ENCODE data around the gene PNCK. TPM values are rescaled to one million over a fixed set of nuclear protein-coding genes. Genes with fewer than 3 reads are reported as not detected.

Gene PNCK
- total and polyA plus RNA-seq, 10 of the 15 experiments (the other 5 are each of a cell fraction or from before 2014, with no cell fraction given) = 0.21 to 0.67 (median 0.54) TPM; not detected in 7

- BruUV-seq (replicated peaks) = no TSS peak
- Histone ChIP-seq H3K9me3 (replicated peaks; ENCODE audit: control insufficient read depth, insufficient read depth, low read length) (no peaks in the 10 kb centered on the region), H3K27ac (ENCODE audit: control insufficient read depth, insufficient read depth) (no peak overlapping the region), H3K36me3 (ENCODE audit: control insufficient read depth in 2 of 2, insufficient read depth in 2 of 2, low read length in 1 of 2) (no peaks in the 10 kb centered on the region; a peak in 2 of 4 replicates), H3K79me2 (ENCODE audit: control insufficient read depth, insufficient read depth, low read length) (no peaks in the 10 kb centered on the region), H3K9ac (ENCODE audit: control insufficient read depth, insufficient read depth, low read length) (no peak overlapping the region), H2AFZ (ENCODE audit: control insufficient read depth, low read depth, low read length) (no peak overlapping the region), H4K20me1 (ENCODE audit: control insufficient read depth, insufficient read depth) (no peaks in the 10 kb centered on the region), H3K4me1 (ENCODE audit: control insufficient read depth, insufficient read depth, low read length) (no peaks in the 10 kb centered on the region), H3K4me3 (no peak overlapping the region), H3K4me2 (ENCODE audit: control insufficient read depth, insufficient read depth) (no peak overlapping the region), H3K27me3 (replicated peaks in 1 of 2; ENCODE audit: control insufficient read depth in 2 of 2, insufficient read depth in 2 of 2, low read length in 1 of 2) (no peaks in the 10 kb centered on the region)
- TF ChIP-seq, protein P1, sequence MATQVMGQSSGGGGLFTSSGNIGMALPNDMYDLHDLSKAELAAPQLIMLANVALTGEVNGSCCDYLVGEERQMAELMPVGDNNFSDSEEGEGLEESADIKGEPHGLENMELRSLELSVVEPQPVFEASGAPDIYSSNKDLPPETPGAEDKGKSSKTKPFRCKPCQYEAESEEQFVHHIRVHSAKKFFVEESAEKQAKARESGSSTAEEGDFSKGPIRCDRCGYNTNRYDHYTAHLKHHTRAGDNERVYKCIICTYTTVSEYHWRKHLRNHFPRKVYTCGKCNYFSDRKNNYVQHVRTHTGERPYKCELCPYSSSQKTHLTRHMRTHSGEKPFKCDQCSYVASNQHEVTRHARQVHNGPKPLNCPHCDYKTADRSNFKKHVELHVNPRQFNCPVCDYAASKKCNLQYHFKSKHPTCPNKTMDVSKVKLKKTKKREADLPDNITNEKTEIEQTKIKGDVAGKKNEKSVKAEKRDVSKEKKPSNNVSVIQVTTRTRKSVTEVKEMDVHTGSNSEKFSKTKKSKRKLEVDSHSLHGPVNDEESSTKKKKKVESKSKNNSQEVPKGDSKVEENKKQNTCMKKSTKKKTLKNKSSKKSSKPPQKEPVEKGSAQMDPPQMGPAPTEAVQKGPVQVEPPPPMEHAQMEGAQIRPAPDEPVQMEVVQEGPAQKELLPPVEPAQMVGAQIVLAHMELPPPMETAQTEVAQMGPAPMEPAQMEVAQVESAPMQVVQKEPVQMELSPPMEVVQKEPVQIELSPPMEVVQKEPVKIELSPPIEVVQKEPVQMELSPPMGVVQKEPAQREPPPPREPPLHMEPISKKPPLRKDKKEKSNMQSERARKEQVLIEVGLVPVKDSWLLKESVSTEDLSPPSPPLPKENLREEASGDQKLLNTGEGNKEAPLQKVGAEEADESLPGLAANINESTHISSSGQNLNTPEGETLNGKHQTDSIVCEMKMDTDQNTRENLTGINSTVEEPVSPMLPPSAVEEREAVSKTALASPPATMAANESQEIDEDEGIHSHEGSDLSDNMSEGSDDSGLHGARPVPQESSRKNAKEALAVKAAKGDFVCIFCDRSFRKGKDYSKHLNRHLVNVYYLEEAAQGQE (IDR thresholded peaks at IDR 0.05; ENCODE audit: low read depth, low read length) = no peak
- TF ChIP-seq TCF3 (IDR thresholded peaks at IDR 0.05; ENCODE audit: borderline replicate concordance, insufficient read depth, low read depth, low read length) (no peak), SMC3 (IDR thresholded peaks at IDR 0.05; ENCODE audit: borderline replicate concordance, low read length) (peak; percentile 22; the same call in 1 of the 2 replicates), ZNF384 (IDR thresholded peaks at IDR 0.05; ENCODE audit: borderline replicate concordance, low read depth, low read length) (peak; percentile 34; the same call in 1 of the 2 replicates), RCOR1 (conservative IDR thresholded peaks at IDR 0.05; ENCODE audit: low read depth, low read length) (no peak), NFXL1 (IDR thresholded peaks at IDR 0.05; ENCODE audit: borderline replicate concordance) (no peak), PAX8 (IDR thresholded peaks at IDR 0.05) (no peak), NR2F1 (conservative IDR thresholded peaks at IDR 0.05) (no peak), ATF7 (IDR thresholded peaks at IDR 0.05; ENCODE audit: low read depth) (no peak), RAD21 (IDR thresholded peaks at IDR 0.05; ENCODE audit: insufficient read depth, low read depth, low read length) (peak; percentile 48), MLLT1 (IDR thresholded peaks at IDR 0.05) (no peak), CBFB (IDR thresholded peaks at IDR 0.05; ENCODE audit: low read depth) (no peak), CTCF (IDR thresholded peaks at IDR 0.05 in 2 of 3, conservative IDR thresholded peaks at IDR 0.05 in 1 of 3; ENCODE audit: control insufficient read depth in 2 of 3, extremely low read depth in 1 of 3, insufficient read depth in 1 of 3, low read depth in 3 of 3, low read length in 3 of 3) (peak; percentile 40 to 58 (median 44))
- TF ChIP-seq, protein P2, sequence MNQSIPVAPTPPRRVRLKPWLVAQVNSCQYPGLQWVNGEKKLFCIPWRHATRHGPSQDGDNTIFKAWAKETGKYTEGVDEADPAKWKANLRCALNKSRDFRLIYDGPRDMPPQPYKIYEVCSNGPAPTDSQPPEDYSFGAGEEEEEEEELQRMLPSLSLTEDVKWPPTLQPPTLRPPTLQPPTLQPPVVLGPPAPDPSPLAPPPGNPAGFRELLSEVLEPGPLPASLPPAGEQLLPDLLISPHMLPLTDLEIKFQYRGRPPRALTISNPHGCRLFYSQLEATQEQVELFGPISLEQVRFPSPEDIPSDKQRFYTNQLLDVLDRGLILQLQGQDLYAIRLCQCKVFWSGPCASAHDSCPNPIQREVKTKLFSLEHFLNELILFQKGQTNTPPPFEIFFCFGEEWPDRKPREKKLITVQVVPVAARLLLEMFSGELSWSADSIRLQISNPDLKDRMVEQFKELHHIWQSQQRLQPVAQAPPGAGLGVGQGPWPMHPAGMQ (IDR thresholded peaks at IDR 0.05; ENCODE audit: borderline replicate concordance) = no peak
- POLR2A ChIA-PET = no interaction called here
- ATAC-seq (peak; percentile 95), DNase-seq (ENCODE audit: low read depth, low spot score) (no peak), FAIRE-seq (no peak)
- CTCF ChIA-PET = interaction anchor here (1.2 to 2.1 kb wide), 3 partner anchors 11 to 169 kb away, joined by 3 to 7 read pairs (median 7); no protein-coding TSS in a partner anchor
- in situ Hi-C loops (cut with MboI) = no loop called here
- intact Hi-C loops (cut with micrococcal nuclease; ENCODE audit: unreplicated experiment) = no loop called here
- RAD21 ChIA-PET (ENCODE audit: unreplicated experiment) = no interaction called here
- SMC1A ChIA-PET (ENCODE audit: uncharacterized antibody, unreplicated experiment) = no interaction called here
- WGBS (ENCODE audit: insufficient coverage, insufficient replicate concordance, low lambda C conversion rate, missing lambda C conversion rate) = 47% methylated on average over 13 of the region's 13 CpGs
These were observed 34.8 kb upstream of the PNCK start for GRCh38 chrX:153708415-153708814.
